ENCODE data around the gene STXBP2. TPM values are rescaled to one million over a fixed set of nuclear protein-coding genes. Genes with fewer than 3 reads are reported as not detected.
A peak's percentile ranks its signal among the peaks of the same experiment; 100 is the strongest.

STXBP2 gene
- total RNA-seq, 1 donor from 2014 or later, result 97.7 TPM

DNA sequence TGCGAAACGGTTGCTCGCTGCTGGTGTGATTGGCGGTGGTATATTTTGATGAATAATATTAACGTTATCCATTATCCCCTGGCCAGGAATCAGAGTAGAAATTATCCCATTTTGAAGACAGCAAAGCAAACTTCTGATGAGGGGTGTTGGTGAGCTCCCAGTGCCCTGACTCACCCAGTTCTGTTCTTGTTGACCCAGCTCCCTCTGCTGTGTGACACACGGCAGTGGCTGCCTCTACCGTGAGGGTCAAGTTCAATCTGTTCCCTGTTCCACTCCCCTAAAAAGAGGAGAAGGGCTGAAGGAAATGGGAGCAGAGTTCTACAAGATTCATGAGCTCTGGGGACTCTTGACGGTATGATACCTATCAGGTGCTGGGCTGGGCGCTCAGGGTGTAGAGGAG, 39.2 kb upstream of the STXBP2 start:
- Mint-ChIP-seq H3K36me3 (peaks cover 4% of the 10 kb centered on the region), H3K27ac (no peak overlapping the region), H3K9me3 (no peaks in the 10 kb centered on the region), H3K27me3 (ENCODE audit: low read depth) (peaks cover 40% of the 10 kb centered on the region), H3K4me3 (peak overlapping the region; percentile 78), H3K4me1 (peaks cover 18% of the 10 kb centered on the region)
- DNase-seq (ENCODE audit: low spot score in 2 of 2, unreplicated experiment in 2 of 2), result no peak
- TF ChIP-seq, protein P1, sequence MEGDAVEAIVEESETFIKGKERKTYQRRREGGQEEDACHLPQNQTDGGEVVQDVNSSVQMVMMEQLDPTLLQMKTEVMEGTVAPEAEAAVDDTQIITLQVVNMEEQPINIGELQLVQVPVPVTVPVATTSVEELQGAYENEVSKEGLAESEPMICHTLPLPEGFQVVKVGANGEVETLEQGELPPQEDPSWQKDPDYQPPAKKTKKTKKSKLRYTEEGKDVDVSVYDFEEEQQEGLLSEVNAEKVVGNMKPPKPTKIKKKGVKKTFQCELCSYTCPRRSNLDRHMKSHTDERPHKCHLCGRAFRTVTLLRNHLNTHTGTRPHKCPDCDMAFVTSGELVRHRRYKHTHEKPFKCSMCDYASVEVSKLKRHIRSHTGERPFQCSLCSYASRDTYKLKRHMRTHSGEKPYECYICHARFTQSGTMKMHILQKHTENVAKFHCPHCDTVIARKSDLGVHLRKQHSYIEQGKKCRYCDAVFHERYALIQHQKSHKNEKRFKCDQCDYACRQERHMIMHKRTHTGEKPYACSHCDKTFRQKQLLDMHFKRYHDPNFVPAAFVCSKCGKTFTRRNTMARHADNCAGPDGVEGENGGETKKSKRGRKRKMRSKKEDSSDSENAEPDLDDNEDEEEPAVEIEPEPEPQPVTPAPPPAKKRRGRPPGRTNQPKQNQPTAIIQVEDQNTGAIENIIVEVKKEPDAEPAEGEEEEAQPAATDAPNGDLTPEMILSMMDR (IDR thresholded peaks at IDR 0.05; ENCODE audit: unreplicated experiment), result no peak

DNA sequence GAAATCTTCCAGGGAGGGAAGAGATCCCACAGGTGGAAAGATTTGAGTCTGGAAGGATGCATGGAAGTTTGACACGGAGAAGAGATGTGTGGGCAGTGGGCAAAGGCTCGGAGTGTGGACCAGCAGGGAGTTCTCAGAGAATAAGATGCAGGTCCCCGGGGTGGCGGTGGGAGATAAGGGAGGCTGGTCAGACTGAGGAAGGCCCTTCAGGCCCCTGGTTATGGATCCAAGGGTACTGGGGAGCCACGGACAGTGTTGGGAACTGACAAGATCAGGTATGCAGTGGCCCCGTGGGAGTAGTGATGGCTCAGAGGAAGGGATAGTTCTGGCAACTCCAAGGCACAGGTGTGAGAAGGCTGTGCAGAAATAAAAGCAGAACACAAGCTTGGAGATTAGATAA, 38.7 kb upstream of the STXBP2 start:
- Mint-ChIP-seq H3K27ac (no peak overlapping the region), H3K4me3 (peak overlapping the region; percentile 78), H3K27me3 (ENCODE audit: low read depth) (peaks cover 39% of the 10 kb centered on the region), H3K9me3 (no peaks in the 10 kb centered on the region), H3K36me3 (peaks cover 4% of the 10 kb centered on the region), H3K4me1 (peaks cover 21% of the 10 kb centered on the region)
- TF ChIP-seq, protein P1 (IDR thresholded peaks at IDR 0.05; ENCODE audit: unreplicated experiment), result no peak
- DNase-seq (ENCODE audit: low spot score in 2 of 2, unreplicated experiment in 2 of 2), result no peak

DNA sequence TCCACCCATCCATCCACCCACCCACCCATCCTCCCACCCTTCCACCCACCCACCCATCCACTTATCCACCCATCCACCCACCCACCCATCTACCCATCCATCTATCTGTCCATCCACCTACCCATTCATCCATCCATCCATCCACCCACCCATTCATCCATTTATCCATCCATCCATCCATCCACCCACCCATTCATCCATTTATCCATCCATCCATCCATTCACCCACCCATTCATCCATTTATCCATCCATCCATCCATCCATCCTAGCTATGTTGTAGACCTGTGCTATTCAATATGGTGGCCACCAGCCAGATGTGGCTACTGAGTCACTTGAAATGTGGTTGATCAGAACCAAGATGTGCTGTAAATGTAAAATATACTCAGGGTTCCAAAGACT, 36.2 kb upstream of the STXBP2 start:
- H3K4me1 Mint-ChIP-seq, result peaks cover 16% of the 10 kb centered on the region

DNA sequence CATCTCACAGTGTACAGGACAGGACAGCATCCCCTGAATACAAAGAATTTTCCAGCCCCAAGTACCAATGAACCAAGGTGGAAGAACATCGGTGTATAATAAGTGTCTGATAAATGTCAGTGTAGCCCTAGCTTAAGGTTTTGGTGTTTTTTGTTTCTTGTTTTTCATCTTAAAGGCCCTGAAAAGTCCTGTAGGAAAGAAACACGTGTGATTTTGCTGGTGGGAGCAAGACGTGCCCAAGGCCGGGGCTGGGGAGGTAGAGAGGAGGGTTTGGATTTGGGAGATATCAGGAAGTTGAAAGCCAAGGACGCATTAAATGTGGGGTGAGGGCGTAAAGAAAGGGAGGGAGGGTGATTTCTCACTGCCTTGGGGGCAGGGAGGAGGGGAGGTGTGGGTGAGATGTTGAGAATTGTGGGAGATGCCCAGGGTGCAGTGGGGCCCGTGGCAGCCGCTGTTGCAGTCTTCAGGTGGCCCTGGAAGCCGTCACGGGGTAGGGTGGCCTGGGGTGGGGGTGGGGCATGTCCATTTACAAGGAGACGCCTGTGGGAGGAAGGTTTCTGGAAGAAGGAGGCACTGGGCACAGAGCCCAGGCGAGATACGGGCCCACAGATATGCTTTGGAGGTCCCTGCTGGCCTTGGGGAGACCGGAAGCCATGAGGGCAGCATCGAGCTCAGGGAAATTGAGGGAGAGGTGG, 34.5 kb upstream of the STXBP2 start:
- Mint-ChIP-seq H3K36me3 (peaks cover 6% of the 10 kb centered on the region), H3K27me3 (ENCODE audit: low read depth) (peaks cover 16% of the 10 kb centered on the region), H3K9me3 (no peaks in the 10 kb centered on the region), H3K27ac (no peak overlapping the region), H3K4me3 (no peak overlapping the region), H3K4me1 (peaks cover 13% of the 10 kb centered on the region)
- TF ChIP-seq, protein P1 (IDR thresholded peaks at IDR 0.05; ENCODE audit: unreplicated experiment), result no peak
- DNase-seq (ENCODE audit: low spot score in 2 of 2, unreplicated experiment in 2 of 2), result no peak

More for the DNA sequence above, 36.2 kb upstream of the STXBP2 start:
- Mint-ChIP-seq H3K4me3 (no peak overlapping the region), H3K36me3 (peaks cover 4% of the 10 kb centered on the region), H3K27me3 (ENCODE audit: low read depth) (peaks cover 23% of the 10 kb centered on the region), H3K27ac (no peak overlapping the region), H3K9me3 (no peaks in the 10 kb centered on the region)
- DNase-seq (ENCODE audit: low spot score in 2 of 2, unreplicated experiment in 2 of 2), result no peak
- TF ChIP-seq, protein P1 (IDR thresholded peaks at IDR 0.05; ENCODE audit: unreplicated experiment), result no peak

DNA sequence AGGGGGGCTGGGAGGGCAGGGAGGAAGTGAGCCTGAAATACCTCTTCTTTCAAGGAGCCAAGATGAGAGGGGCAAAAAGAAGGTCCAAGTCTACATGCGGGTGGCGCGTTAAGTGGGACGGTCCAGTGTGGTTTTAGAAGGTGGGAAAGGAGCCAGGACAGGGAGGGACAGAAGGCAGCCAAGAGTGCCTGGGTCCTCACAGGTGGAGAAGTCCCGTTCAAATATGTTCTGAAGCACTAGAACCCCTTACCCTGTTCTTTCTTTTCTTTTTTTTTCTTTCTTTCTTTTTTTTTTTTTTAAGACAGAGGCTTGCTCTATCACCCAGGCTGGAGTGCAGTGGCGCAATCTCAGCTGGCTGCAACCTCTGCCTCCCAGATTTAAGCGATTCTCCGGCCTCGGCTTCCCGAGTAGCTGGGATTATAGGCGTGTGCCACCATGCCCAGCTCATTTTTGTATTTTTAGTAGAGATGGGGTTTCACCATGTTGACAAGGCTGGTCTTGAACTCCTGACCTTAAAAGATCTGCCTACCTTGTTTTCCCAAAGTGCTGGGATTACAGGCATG, 33.9 kb upstream of the STXBP2 start:
- TF ChIP-seq, protein P1 (IDR thresholded peaks at IDR 0.05; ENCODE audit: unreplicated experiment), result no peak
- Mint-ChIP-seq H3K4me3 (no peak overlapping the region), H3K9me3 (no peaks in the 10 kb centered on the region), H3K27me3 (ENCODE audit: low read depth) (peaks cover 9% of the 10 kb centered on the region), H3K27ac (no peak overlapping the region), H3K4me1 (peaks cover 10% of the 10 kb centered on the region), H3K36me3 (peaks cover 7% of the 10 kb centered on the region)
- DNase-seq (ENCODE audit: low spot score in 2 of 2, unreplicated experiment in 2 of 2), result no peak
